DMS79 (cell line): ENCODE results near the gene MARCHF2.
"Not testable (repeated sequence)": the region's sequence is repeated elsewhere in the genome, so short reads cannot be mapped to it uniquely, and the experiment has no call there.

Experiments used
- DNase-seq: peaks from one replicate; lab custom pipeline; 2025; lab: John Stamatoyannopoulos, UW

The MARCHF2 gene

GRCh38 chr19:8412783-8413628 lies at the start of gene MARCHF2:
TSS of gene MARCHF2 (plus strand) at chr19:8413305. CDS start at chr19:8421841, 8,536 bp downstream.
- DNase-seq = peak; percentile 92

GRCh38 chr19:8363803-8364771 lies 49.0 kb upstream of the MARCHF2 start, which contains the start of gene ANGPTL4:
TSS of gene ANGPTL4 (plus strand) at chr19:8364155. CDS start at chr19:8364322, 167 bp downstream.
- DNase-seq = no peak

GRCh38 chr19:8366121-8366581 lies 47.0 kb upstream of the MARCHF2 start:
- no peak for DNase-seq

- DNase-seq = no peak
These were observed 46.2 kb upstream of the MARCHF2 start for GRCh38 chr19:8366961-8367326.

- peak; percentile 83 for DNase-seq
These were observed 45.6 kb upstream of the MARCHF2 start for GRCh38 chr19:8367327-8368001.

- DNase-seq = no peak
These were observed 42.7 kb upstream of the MARCHF2 start for GRCh38 chr19:8370176-8371010.

GRCh38 chr19:8371011-8371804 lies 41.9 kb upstream of the MARCHF2 start:
- DNase-seq = no peak

- no peak for DNase-seq
These were observed 39.0 kb upstream of the MARCHF2 start for GRCh38 chr19:8373867-8374813.

GRCh38 chr19:8375766-8376165 lies 37.3 kb upstream of the MARCHF2 start:
- DNase-seq = not testable (repeated sequence)

GRCh38 chr19:8376373-8376974 lies 36.6 kb upstream of the MARCHF2 start:
- not testable (repeated sequence) for DNase-seq

- DNase-seq = no peak
These were observed 35.5 kb upstream of the MARCHF2 start for GRCh38 chr19:8377598-8377997.

- DNase-seq = not testable (repeated sequence)
These were observed 33.8 kb upstream of the MARCHF2 start for GRCh38 chr19:8379156-8379891.

GRCh38 chr19:8384569-8384968 lies 28.5 kb upstream of the MARCHF2 start:
- DNase-seq = not testable (repeated sequence)

- DNase-seq = not testable (repeated sequence)
These were observed 28.0 kb upstream of the MARCHF2 start for GRCh38 chr19:8385103-8385502.

GRCh38 chr19:8385566-8385965 lies 27.5 kb upstream of the MARCHF2 start:
- not testable (repeated sequence) for DNase-seq

GRCh38 chr19:8386419-8386818 lies 26.7 kb upstream of the MARCHF2 start:
- DNase-seq = not testable (repeated sequence)

GRCh38 chr19:8386990-8387389 lies 26.1 kb upstream of the MARCHF2 start:
- no peak for DNase-seq
